HL-60/S4 treated with retinoic acid at 250 ng/mL for 4 days and 3 days (cell line): ENCODE measurements around the gene ENTPD1.
"Not testable (repeated sequence)": the region's sequence is repeated elsewhere in the genome, so short reads cannot be mapped to it uniquely, and the experiment has no call there.

ENCODE experiments used
- in situ Hi-C: fragments of 300-500 bp; cut with MboI; formaldehyde crosslinking; loops from 2 replicates; pipeline ENCODE4 v1.7.0; 2022; ENCODE audit warnings: low sequenced_read_pairs

The ENTPD1 gene

DNA sequence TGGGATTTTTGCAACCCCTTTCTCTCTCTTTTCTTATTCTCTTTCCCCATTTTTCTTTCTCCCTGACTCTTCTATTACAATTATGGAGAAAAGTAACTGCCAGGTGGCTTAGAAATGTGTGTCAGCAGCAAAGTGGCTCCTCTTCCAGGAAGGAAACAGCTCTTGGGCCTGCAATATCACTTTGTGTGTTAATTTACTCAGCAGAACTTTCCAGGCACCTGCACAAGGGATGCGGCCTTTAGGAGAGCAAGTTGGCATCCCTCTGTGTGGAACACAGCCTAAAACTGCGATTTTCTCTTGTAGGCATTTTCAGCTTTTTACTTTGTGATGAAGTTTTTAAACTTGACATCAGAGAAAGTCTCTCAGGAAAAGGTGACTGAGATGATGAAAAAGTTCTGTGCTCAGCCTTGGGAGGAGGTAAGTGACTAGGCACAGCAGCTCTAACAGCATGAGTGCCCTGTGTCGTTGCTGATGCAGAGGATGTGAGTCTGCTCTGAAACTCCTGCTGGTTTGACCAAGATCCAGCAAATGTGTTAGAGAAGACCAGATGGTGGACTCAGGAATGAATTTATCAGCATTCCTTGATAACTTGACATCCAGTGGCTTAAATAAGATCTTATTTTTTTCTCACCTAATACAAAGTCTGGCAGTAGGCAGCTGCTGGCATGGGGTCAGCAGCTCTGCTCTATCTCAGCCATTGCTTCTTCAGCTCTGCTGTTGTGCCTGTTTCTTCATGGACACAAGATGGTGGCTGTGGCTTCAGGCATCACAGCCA lies 104.4 kb downstream of the ENTPD1 start:
- in situ Hi-C loops: no loop called here

DNA sequence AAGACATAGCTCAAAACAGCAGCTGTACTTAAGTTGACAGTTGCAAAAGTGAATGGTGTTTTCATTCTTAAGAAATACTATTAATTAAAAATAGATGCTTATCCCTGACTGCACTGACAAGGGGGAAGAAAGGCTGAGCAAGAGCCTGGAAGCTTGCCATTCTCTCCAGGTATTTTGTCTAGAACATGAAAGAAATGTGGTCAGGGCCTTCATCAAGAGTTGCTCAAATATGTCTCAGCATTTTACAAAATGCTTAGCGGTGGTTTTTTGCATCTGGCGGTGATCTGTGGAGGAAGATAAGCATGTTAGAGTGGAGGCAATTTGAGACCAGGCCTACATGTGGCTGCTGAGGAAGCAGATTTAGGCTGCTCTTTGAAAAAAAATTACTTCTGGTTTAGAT lies 105.4 kb downstream of the ENTPD1 start:
- in situ Hi-C loops: no loop called here

DNA sequence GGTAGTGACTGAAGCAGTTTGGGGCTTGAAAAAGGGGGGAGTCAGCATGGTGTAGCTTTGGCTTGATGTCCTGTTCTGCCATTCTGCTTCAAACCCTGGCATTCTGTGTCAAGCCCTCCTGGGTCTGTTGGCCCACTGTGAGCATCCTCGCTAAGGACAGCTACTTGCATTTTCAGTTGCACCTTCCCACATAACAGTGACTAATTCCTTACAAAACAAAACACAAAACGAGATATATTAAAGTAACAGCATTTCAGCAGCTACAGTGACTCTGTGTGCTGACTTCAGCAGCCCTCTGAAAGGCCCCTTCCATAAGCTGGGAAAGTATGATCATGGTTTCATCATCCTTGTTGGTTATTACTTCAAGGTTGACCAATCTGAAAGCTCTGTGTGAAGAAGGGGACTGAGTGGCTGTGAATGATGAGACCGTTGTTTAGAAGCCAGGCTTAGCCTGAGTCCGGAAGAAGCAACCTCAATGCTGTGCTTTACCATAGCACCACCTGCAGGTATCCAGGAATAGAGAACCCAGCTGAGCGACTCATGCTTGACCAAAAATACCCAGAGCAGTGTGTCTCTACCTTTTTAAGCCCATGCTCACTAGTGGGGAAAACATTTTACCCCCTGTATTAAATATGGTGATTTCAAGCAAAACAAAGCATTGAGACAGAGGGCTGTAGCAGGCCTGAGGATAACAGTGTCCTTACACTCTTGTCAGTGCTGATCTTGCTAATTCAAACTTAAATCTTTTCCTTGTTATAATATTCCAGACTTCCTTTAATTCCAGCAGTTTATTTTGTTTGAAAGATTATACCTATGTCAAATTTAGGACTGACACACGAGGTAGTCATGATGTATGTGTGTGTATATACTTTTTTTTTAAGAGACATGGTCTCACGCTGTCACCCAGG lies 109.2 kb downstream of the ENTPD1 start:
- in situ Hi-C loops: no loop called here

DNA sequence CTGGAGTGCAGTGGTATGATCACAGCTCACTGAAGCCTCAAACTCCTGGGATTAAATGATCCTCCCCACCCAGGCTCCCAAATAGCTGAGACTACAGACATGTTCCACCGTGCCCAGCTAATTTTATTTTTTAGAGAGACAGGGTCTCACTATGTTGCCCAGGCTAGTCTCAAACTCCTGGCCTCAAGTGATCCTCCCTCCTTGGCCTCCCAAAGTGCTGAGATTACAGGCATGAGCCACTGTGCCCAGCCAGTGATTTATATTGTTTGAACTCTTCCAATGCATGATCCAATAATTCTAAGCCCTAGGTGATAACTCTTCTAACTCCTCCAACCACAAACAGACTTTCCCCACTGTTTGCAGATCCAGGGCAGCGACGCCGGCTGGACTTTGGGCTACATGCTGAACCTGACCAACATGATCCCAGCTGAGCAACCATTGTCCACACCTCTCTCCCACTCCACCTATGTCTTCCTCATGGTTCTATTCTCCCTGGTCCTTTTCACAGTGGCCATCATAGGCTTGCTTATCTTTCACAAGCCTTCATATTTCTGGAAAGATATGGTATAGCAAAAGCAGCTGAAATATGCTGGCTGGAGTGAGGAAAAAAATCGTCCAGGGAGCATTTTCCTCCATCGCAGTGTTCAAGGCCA lies 110.0 kb downstream of the ENTPD1 start:
- in situ Hi-C loops: no loop called here

DNA sequence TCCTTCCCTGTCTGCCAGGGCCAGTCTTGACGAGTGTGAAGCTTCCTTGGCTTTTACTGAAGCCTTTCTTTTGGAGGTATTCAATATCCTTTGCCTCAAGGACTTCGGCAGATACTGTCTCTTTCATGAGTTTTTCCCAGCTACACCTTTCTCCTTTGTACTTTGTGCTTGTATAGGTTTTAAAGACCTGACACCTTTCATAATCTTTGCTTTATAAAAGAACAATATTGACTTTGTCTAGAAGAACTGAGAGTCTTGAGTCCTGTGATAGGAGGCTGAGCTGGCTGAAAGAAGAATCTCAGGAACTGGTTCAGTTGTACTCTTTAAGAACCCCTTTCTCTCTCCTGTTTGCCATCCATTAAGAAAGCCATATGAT lies 110.5 kb downstream of the ENTPD1 start:
- in situ Hi-C loops: no loop called here

DNA sequence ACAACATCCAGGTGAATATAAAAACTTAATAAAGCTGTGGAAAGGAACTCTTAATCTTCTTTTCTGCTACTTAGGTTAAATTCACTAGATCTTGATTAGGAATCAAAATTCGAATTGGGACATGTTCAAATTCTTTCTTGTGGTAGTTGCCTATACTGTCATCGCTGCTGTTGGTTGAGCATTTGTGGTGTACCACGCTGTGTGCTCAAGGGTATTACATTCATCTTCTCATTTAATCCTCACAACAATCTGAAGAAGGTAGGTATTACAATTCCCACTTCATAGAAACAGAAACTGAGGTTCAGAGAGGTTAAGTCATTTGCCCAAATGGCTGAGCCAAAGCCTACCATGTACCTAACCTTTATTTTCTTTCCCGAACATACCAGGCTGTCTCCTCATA lies 111.9 kb downstream of the ENTPD1 start:
- in situ Hi-C loops: no loop called here

DNA sequence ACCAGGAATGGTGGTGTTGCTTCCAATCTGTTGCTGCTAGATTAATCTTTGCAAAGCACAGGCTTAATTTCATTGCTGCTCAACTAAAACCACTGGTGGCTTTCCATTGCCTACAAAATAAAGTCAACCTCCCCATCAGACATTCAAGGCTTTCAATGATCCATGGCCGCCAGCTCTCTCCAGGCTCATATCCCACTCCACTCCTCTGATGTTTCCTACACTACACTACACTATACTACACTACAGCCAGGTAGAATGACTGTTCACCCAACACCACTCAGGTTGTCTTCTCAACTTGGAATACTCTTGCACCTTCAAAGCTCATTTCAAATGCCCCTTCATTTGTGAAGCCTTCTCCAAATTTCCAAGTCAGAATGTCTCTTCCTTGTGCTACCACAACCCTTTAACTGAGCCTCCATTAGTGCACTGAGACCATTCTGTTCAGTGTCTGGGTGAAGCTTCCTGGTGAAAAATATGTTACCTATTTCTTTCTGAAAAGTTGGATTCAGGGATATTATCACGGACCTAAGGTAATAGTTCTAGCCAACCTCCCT lies 116.3 kb downstream of the ENTPD1 start:
- in situ Hi-C loops: no loop called here

DNA sequence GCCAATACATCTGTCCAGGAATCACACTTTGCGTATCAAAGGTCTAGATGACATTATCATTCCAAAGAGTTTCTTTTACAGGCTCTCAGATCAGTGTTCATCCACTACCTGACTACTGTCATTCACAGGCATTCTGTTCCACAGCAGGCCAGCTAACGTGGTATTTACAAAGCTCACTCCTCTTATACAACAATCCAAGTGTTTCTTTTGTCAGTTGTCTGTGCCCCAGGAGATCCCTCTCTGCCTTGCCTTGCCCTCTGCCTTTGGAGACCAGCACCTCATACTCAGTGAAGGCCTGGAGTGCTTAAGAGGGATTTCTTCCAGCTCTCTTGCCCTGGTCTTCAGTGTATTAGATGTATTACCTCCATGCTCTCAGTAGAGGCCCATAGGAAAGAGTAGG lies 117.2 kb downstream of the ENTPD1 start:
- in situ Hi-C loops: no loop called here

DNA sequence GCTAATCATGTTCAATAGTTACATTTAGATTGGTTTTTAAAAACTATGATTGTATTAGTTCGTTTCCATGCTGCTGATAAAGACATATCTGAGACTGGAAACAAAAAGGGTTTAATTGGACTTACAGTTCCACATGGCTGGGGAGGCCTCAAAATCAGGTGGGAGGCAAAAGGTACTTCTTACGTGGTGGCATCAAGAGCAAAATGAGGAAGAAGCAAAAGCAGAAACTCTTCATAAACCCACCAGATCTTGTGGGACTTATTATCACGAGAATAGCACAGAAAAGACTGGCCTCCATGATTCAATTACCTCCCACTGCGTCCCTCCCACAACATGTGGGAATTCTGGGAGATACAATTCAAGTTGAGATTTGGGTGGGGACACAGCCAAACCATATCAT lies 117.7 kb downstream of the ENTPD1 start:
- in situ Hi-C loops: no loop called here

DNA sequence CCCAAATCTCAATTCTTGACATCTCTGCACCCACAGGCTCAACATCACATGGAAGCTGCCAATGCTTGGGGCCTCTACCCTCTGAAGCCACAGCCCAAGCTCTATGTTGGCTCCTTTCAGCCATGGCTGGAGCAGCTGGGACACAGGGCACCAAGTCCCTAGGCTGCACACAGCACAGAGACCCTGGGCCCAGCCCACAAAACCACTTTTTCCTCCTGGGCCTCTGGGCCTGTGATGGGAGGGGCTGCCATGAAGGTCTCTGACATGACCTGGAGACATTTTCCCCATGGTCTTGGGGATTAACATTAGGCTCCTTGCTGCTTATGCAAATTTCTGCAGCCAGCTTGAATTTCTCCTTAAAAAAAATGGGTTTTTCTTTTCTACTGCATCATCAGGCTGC lies 118.8 kb downstream of the ENTPD1 start:
- in situ Hi-C loops: not testable (repeated sequence)

DNA sequence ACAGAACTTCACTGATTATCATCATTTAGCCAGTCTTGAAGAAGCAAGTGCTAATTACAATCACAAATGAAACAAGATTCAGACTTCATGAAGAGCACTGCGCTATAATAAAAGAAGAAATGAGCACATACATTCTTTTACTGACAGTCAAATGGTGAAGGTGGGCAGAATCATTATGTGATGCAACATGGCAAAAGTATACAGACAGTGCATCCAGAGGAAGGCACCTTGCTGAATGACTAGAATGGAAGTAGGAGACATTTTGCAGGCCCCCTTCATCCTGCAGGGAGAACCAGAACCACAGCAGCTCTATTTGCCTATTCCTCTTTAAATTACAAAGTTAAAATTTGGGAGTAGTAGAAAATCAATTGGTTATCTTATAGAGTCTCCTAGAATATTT lies 120.8 kb downstream of the ENTPD1 start:
- in situ Hi-C loops: no loop called here

DNA sequence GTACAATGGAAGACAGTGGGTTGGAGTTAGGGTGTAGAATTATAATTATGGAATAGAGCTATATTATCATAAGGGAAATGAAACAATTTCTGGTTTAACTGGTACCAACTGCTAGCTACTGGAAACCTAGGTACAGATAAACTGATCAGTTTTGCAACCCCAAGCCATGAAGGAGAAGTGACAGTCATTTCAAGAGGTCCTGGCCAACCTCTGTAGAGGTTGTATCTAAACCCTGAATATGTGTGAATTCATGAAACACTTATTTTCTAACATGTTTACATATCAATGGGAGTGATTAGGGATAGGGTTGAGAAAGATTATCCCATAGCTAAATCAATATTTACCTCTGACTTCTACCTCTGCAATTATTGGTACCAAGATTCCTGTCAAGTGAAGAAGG lies 121.9 kb downstream of the ENTPD1 start:
- in situ Hi-C loops: no loop called here

DNA sequence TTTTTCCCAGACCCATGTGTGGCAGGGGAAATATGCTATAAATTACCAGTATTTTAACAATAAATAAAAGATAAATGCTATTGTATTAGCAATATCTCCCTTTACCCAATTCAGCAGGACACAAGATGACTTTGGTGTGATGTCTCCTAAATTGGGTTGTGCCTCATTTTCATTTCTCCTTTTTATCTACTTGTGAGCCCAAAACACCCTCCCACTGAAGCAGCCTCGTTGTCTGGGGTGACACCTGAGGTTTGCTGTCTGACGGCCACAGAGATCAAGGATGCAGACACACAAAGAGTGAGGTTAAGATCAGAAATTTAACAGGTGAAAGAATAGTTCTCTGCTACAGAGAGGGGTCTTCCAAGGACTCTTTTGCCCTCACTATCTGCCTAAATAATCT lies 124.7 kb downstream of the ENTPD1 start:
- in situ Hi-C loops: no loop called here

DNA sequence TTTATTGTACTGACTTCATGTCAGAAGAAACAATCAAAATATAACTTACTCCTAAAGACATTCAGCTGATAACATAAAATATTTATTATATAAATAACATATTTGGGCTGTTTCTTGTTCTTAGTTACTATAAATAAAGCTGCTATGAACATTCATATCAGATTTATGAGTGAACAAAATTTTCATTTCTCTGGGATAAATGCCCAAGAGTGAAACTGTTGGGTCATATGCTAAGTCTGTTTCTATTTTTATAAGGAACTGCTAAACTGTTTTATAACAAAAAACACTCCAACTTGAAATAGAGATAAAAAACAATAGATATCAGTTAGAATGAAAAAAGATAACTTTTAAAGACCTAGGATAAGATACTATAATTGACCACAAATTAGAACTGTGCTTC lies 125.4 kb downstream of the ENTPD1 start:
- in situ Hi-C loops: no loop called here

DNA sequence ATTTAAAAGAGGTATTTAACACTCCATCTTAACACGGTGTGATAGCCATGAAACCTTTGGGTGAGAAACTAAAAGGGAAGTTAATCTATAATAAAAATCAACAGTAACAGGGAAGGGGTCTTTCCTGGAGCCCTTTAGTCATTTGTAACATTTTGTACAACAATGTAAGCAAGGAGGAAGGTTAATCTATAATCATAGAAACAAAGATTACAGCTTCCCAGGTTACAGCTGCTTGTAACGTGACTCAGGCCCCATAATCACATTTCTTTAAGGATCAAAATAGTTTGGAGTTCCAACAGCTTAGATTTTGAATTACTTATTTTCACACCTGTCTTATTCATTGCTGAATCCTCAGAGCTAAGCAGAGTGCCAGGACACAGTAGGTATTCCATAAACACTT lies 133.9 kb downstream of the ENTPD1 start:
- in situ Hi-C loops: no loop called here

DNA sequence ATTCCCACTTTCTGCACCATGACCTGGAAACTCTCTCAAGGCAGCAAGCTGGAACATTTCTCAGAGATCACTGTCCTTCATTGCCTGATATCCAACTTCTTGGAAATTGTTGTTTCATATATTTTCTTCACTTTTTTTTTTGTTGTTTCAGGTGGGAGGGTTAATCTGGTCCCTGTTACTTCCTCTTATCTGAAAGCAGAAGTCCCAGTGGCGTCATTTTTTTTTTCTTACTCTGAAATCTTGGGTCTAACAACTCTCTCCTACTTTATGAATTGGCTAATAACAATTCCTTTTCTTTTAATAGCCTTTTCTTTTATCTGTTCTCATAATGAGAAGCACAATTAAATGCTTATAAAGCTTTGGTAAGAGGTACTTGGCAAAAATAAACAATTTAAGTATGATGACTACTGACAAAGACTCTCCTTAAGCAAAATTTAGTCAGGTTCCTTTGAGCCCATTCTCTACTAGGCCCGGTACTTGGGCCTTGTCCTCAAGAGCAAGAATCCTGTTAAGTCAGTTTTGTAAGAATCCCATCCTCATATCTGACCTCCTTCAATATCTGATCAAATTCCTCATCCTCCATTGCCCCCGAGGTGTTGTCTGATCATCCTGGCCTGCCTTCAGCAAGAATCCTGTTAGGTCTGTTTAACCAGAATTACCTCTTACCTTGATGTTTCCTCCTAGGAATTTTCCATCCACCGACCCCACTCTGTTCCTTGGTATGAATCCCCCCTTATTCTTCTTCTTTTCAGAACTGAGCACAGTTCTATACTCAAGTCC lies 140.3 kb downstream of the ENTPD1 start:
- in situ Hi-C loops: no loop called here

DNA sequence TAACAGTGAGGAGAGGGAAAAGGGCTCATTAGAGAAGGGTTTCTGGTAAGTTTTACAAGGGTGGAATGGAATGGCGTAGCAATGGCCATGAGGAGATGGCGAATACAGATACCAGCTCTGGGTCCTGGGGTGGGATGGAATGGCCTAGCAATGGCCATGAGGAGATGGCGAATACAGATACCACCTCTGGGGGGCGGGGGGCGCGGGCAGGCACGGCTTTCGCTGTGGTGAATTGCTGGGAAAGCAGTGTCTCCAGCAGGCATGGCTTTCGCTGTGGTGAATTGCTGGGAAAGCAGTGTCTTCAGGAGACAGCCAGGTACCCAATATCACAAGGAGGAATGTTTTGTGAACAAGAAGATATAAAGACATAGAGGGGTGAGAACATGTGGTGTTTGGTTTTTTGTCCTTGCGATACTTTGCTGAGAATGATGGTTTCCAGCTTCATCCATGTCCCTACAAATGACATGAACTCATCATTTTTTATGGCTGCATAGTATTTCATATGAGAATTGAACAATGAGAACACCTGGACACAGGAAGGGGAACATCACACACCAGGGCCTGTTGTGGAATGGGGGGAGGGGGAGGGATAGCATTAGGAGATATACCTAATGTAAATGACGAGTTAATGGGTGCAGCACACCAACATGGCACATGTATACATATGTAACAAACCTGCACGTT lies 150.1 kb downstream of the ENTPD1 start:
- in situ Hi-C loops: not testable (repeated sequence)

DNA sequence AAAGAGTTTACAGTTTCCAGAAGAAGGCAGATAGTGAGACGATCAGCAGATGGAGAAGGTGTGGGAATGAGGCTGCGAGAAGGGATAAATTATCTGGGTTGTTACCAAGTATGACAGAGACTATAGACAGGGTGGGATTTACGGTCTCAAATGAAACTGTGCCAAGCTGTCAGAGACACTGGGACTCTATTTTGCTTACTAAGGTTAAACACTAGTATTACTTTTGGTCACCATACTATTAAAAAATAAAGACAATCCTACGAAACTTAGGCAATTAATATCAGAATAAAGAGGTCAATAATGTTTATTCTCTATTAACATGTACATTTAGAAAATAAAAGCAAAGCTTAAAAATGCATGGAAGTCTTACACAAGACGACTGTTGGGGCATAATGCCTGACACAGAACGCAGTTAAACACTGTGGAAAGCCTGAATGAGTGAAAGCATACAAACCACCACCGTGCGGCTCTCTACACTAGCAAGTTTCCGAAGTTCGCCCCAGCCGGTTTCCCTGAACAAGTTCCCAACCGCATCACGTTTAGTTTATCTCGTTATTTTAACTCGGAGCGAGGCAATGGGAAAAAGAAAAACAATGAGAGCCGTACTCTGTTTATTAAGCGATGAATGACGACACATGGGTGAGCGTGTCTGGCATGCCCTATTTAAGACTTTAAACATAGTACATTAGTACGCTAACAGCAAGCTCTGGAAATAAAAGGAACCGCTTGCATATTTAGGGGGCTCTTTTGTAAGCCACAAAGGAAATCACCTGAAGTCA lies 150.9 kb downstream of the ENTPD1 start:
- in situ Hi-C loops: no loop called here
